Right lobe of liver (tissue), 6 donors: ENCODE data around the gene ANKRD65. TPM values are rescaled to one million over a fixed set of nuclear protein-coding genes. Genes with fewer than 3 reads are reported as not detected.
A peak's percentile ranks its signal among the peaks of the same experiment; 100 is the strongest.

Source experiments
- ATAC-seq, 4 donors: fragments of 200-7000 bp; cut with Tn5 transposase; one replicate each; pipeline ENCODE4 v1.9.1; 2020; ENCODE audit warnings: mild to moderate bottlenecking in 4 of 4, moderate library complexity in 4 of 4
- DNase-seq, 3 donors: peaks; one replicate each; pipeline ENCODE4 v3.0.0-alpha.2; 2020
- H3K27ac ChIP-seq, 3 donors: fragments of 200-600 bp; one replicate each; pipeline ENCODE4 v1.8.0; 2022
- H3K27me3 ChIP-seq, 2 donors: fragments of 200-600 bp; one replicate each; pipeline ENCODE4 v1.8.0; 2022
- H3K36me3 ChIP-seq, 4 donors: fragments of 200-600 bp; sonication (generic) in 1 of 4; one replicate each; pipeline versions ENCODE4 v1.5.1 to v1.8.0; 2017 to 2022; ENCODE audit warnings: control low read depth in 1 of 4
- H3K4me1 ChIP-seq, 4 donors: fragments of 200-600 bp; sonication (generic) in 1 of 4; one replicate each; pipeline versions ENCODE4 v1.5.1 to v1.8.0; 2017 to 2022; ENCODE audit warnings: control low read depth in 1 of 4
- H3K4me3 ChIP-seq, 3 donors: fragments of 200-600 bp; one replicate each; pipeline ENCODE4 v1.8.0; 2022
- H3K9me3 ChIP-seq, 4 donors: fragments of 200-600 bp; sonication (generic) in 1 of 4; one replicate each; pipeline versions ENCODE4 v1.5.1 to v1.8.0; 2017 to 2022; ENCODE audit warnings: control low read depth in 1 of 4
- CTCF ChIP-seq, 4 donors: fragments of 200-600 bp in 3 of 4; fragments of 450-650 bp in 1 of 4; IDR thresholded peaks; one replicate each; pipeline versions ENCODE4 v1.5.1 to v1.8.0; 2016 to 2022; ENCODE audit warnings: antibody characterized with exemption in 4 of 4, mild to moderate bottlenecking in 2 of 4
- POLR2A ChIP-seq: fragments of 450-650 bp; IDR thresholded peaks from one replicate; pipeline ENCODE4 v1.6.1; 2017; ENCODE audit warnings: antibody characterized with exemption, mild to moderate bottlenecking
- WGBS: methylation state at CpG from one replicate; pipeline ENCODE4 v1.1.6; 2018; ENCODE audit warnings: low coverage, low lambda C conversion rate; ENCODE audit not compliant: insufficient coverage; ENCODE audit errors: missing lambda C conversion rate; 5-methylcytosine and 5-hydroxymethylcytosine counted together
- intact Hi-C, 2 donors: fragments of 100-400 bp; cut with DNase I; formaldehyde crosslinking; loops; one replicate each; pipeline versions ENCODE4 v1.11.2 to v1.14.1; 2022
- total RNA-seq, 6 experiments: library from RNA; depleted of rRNA in 2 of 6; stranded (reverse); fragments of >200 nt in 2 of 6; fragmentation: NEBNext Ultra II Directional in 3 of 6; extraction: Animal tissue kit (Norgen Biotek cat#: 25700) in 3 of 6; gene quantifications; one replicate each; pipeline versions ENCODE4 v1.1.0 to v1.2.4, GENCODE V29; 2016 to 2023
- donor health status: DM: no; HTN: yes; CAD: no.
- donor health status: DM: no; HTN: no; CAD: no.
- donor health status: DM: no; HTN: no; CAD: no.
- donor health status: DM: no; HTN: yes; CAD: no.
- donor health status: DM: no; HTN: yes; CAD: no.

The ANKRD65 gene
- total RNA-seq, 6 experiments from 2014 or later = 0.19 to 0.89 (median 0.35) TPM

GRCh38 chr1:1381294-1381693 is 39.8 kb downstream of the ANKRD65 start:
- H3K36me3 ChIP-seq = peaks cover 0 to 9% (median 5%) of the 10 kb centered on the region in 4 donors
- no peak for ATAC-seq

GRCh38 chr1:1380860-1381259 is 40.2 kb downstream of the ANKRD65 start:
- intact Hi-C loops = no loop called here
- H3K4me3 ChIP-seq = no peak overlapping the region
- no CpG with 5 or more reads among the region's 16 CpGs for WGBS
- DNase-seq = no peak
- ATAC-seq = peak in 1 of 4 donors; percentile 11
- peaks cover 0 to 5% (median 2%) of the 10 kb centered on the region in 4 donors for H3K36me3 ChIP-seq
- peaks cover 0 to 20% (median 0%) of the 10 kb centered on the region in 4 donors for H3K4me1 ChIP-seq
- H3K27ac ChIP-seq = no peak overlapping the region
- no peaks in the 10 kb centered on the region for H3K27me3 ChIP-seq
- TF ChIP-seq POLR2A (no peak), CTCF (IDR thresholded peaks at IDR 0.05) (no peak)
- no peaks in the 10 kb centered on the region for H3K9me3 ChIP-seq

More at GRCh38 chr1:1381294-1381693, 39.8 kb downstream of the ANKRD65 start:
- Histone ChIP-seq H3K9me3 (no peaks in the 10 kb centered on the region), H3K4me1 (peaks cover 0 to 16% (median 0%) of the 10 kb centered on the region in 4 donors), H3K4me3 (no peak overlapping the region), H3K27me3 (no peaks in the 10 kb centered on the region), H3K27ac (no peak overlapping the region)
- 60% methylated on average over 1 of the region's 8 CpGs for WGBS
- no peak for TF ChIP-seq CTCF (IDR thresholded peaks at IDR 0.05)
- no peak for TF ChIP-seq POLR2A
- intact Hi-C loops = no loop called here
- no peak for DNase-seq

GRCh38 chr1:1377540-1378205 is 43.4 kb downstream of the ANKRD65 start:
- no peak for TF ChIP-seq POLR2A
- TF ChIP-seq CTCF (IDR thresholded peaks at IDR 0.05) = no peak
- 94% methylated on average over 13 of the region's 16 CpGs for WGBS
- Histone ChIP-seq H3K9me3 (no peaks in the 10 kb centered on the region), H3K4me1 (peaks cover 0 to 16% (median 4%) of the 10 kb centered on the region in 4 donors), H3K27ac (no peak overlapping the region), H3K4me3 (no peak overlapping the region), H3K36me3 (peaks cover 0 to 6% (median 0%) of the 10 kb centered on the region in 4 donors), H3K27me3 (no peaks in the 10 kb centered on the region)
- ATAC-seq = no peak
- DNase-seq = no peak
- intact Hi-C loops = no loop called here

GRCh38 chr1:1376551-1377226 is 44.4 kb downstream of the ANKRD65 start:
- Histone ChIP-seq H3K4me3 (no peak overlapping the region), H3K4me1 (peaks cover 0 to 25% (median 9%) of the 10 kb centered on the region in 4 donors), H3K9me3 (no peaks in the 10 kb centered on the region), H3K27me3 (no peaks in the 10 kb centered on the region), H3K36me3 (peaks cover 0 to 6% (median 0%) of the 10 kb centered on the region in 4 donors), H3K27ac (no peak overlapping the region)
- ATAC-seq (no peak), DNase-seq (no peak)
- intact Hi-C loops = no loop called here
- WGBS = 76% methylated on average over 4 of the region's 10 CpGs
- no peak for TF ChIP-seq POLR2A
- TF ChIP-seq CTCF (IDR thresholded peaks at IDR 0.05) = no peak
